CD4-positive, alpha-beta T cell (primary cell): Measurements from ENCODE around the gene PTGDR2. TPM values are rescaled to one million over a fixed set of nuclear protein-coding genes. Genes with fewer than 3 reads are reported as not detected.

Experiments
- ATAC-seq: fragments of 200-7000 bp; cut with Tn5 transposase; one replicate; pipeline ENCODE4 v1.10.0; 2022; ENCODE audit warnings: mild to moderate bottlenecking; ENCODE audit not compliant: poor library complexity
- CTCF ChIA-PET: fragments of 350-600 bp; sonication (Branson Sonifier 250); formaldehyde crosslinking; loops from one replicate; lab custom pipeline; 2021; ENCODE audit warnings: antibody characterized with exemption, inconsistent platforms; lab: Charles Lee
- POLR2A ChIA-PET: fragments of 350-600 bp; sonication (Branson Sonifier 250); formaldehyde crosslinking; loops from one replicate; lab custom pipeline; 2021; ENCODE audit warnings: antibody characterized with exemption, inconsistent platforms; lab: Charles Lee
- DNase-seq, 14 experiments: peaks; one replicate each; pipeline ENCODE4 v3.0.0-alpha.2; 2013 to 2020; ENCODE audit warnings: mixed read lengths in 2 of 14
- H3K27ac ChIP-seq, 2 donors: one replicate each; pipeline versions ENCODE4 v1.5.1 to v1.7.0; 2013; ENCODE audit warnings: low read length in 2 of 2, low read depth in 1 of 2, mild to moderate bottlenecking in 1 of 2
- H3K27me3 ChIP-seq, 2 experiments: 1 replicate in 1 of 2; 2 replicates in 1 of 2; pipeline versions ENCODE4 v1.6.1 to v1.7.0; 2013; ENCODE audit warnings: low read length in 2 of 2, control low read depth in 1 of 2, mild to moderate bottlenecking in 1 of 2, moderate library complexity in 1 of 2; ENCODE audit not compliant: insufficient read depth in 2 of 2, control insufficient read depth in 1 of 2
- H3K36me3 ChIP-seq: one replicate; pipeline ENCODE4 v1.6.1; 2013; ENCODE audit warnings: low read length, control low read depth; ENCODE audit not compliant: insufficient read depth
- H3K4me1 ChIP-seq: one replicate; pipeline ENCODE4 v1.6.1; 2013; ENCODE audit warnings: low read length, control low read depth; ENCODE audit not compliant: insufficient read depth
- H3K4me3 ChIP-seq: one replicate; pipeline ENCODE4 v1.5.1; 2013; ENCODE audit warnings: mild to moderate bottlenecking, low read length, moderate library complexity
- H3K9me3 ChIP-seq, 2 experiments: 1 replicate in 1 of 2; 2 replicates in 1 of 2; pipeline versions ENCODE4 v1.6.1 to v1.7.0; 2013; ENCODE audit warnings: low read length in 2 of 2, mild to moderate bottlenecking in 2 of 2, control low read depth in 1 of 2, moderate library complexity in 1 of 2; ENCODE audit not compliant: control insufficient read depth in 1 of 2, insufficient read depth in 1 of 2
- H3K27ac Mint-ChIP-seq: one replicate; pipeline ENCODE4 v1.8.0; 2020; ENCODE audit warnings: mixed read lengths
- H3K27me3 Mint-ChIP-seq: one replicate; pipeline ENCODE4 v1.8.0; 2021; ENCODE audit warnings: mixed read lengths
- H3K36me3 Mint-ChIP-seq: one replicate; pipeline ENCODE4 v1.8.0; 2021; ENCODE audit warnings: low read depth, mixed read lengths
- H3K4me1 Mint-ChIP-seq: one replicate; pipeline ENCODE4 v1.8.0; 2021; ENCODE audit warnings: low read depth, mixed read lengths
- H3K4me3 Mint-ChIP-seq: one replicate; pipeline ENCODE4 v1.8.0; 2020; ENCODE audit warnings: mild to moderate bottlenecking, mixed read lengths
- H3K9me3 Mint-ChIP-seq: one replicate; pipeline ENCODE4 v1.8.0; 2020; ENCODE audit warnings: mixed read lengths
- CTCF ChIP-seq: fragments of 200-600 bp; IDR thresholded peaks from one replicate; pipeline ENCODE4 v1.8.0; 2022; ENCODE audit warnings: antibody characterized with exemption, mild to moderate bottlenecking
- intact Hi-C, 2 experiments: fragments of 100-400 bp; cut with DNase I in 1 of 2; cut with micrococcal nuclease in 1 of 2; formaldehyde crosslinking; loops; one replicate each; pipeline versions ENCODE4 v1.15.1 to v1.9.0; 2023 to 2025; cut with DNase I, micrococcal nuclease
- total RNA-seq, 174 experiments: library from RNA in 2 of 174; stranded (reverse) in 2 of 174; gene quantifications; one replicate each; pipeline ENCODE4 v1.2.3 and lab custom pipeline; 2021 to 2026

The PTGDR2 gene
- total RNA-seq, 2 experiments from 2014 or later = 0.36 TPM

GRCh38 chr11:60872124-60872960 is 16.6 kb upstream of the PTGDR2 start:
- Mint-ChIP-seq H3K4me3 (no peak overlapping the region), H3K4me1 (peaks cover 7% of the 10 kb centered on the region), H3K27ac (peak overlapping the region; percentile 21), H3K27me3 (no peaks in the 10 kb centered on the region), H3K9me3 (no peaks in the 10 kb centered on the region), H3K36me3 (peaks cover 2% of the 10 kb centered on the region)
- H3K36me3 ChIP-seq = peaks cover 3% of the 10 kb centered on the region
- no peak for DNase-seq
- ATAC-seq = peak; percentile 13
- no peaks in the 10 kb centered on the region for H3K27me3 ChIP-seq
- POLR2A ChIA-PET = interaction anchor here (0.6 to 2.5 kb wide), 4 partner anchors 15 to 42 kb away, joined by 3 to 6 read pairs (median 4); partner anchors contain the start of genes PRPF19 and TMEM109
- no peak overlapping the region for H3K4me3 ChIP-seq
- no peak overlapping the region for H3K27ac ChIP-seq
- no peak for TF ChIP-seq CTCF
- peaks cover 20% of the 10 kb centered on the region for H3K4me1 ChIP-seq
- CTCF ChIA-PET = no interaction called here
- no peaks in the 10 kb centered on the region for H3K9me3 ChIP-seq
- intact Hi-C loops = no loop called here

GRCh38 chr11:60871378-60872061 is 15.8 kb upstream of the PTGDR2 start:
- no peaks in the 10 kb centered on the region for H3K9me3 Mint-ChIP-seq
- CTCF ChIA-PET = no interaction called here

More at GRCh38 chr11:60871378-60872061, 15.8 kb upstream of the PTGDR2 start:
- Histone ChIP-seq H3K27me3 (no peaks in the 10 kb centered on the region), H3K4me1 (peaks cover 20% of the 10 kb centered on the region), H3K4me3 (no peak overlapping the region), H3K27ac (no peak overlapping the region), H3K9me3 (no peaks in the 10 kb centered on the region), H3K36me3 (peaks cover 3% of the 10 kb centered on the region)
- POLR2A ChIA-PET = interaction anchor here (0.7 to 2.5 kb wide), 4 partner anchors 16 to 45 kb away, joined by 3 to 6 read pairs (median 3); partner anchors contain the start of gene TMEM109
- no peak for TF ChIP-seq CTCF
- DNase-seq (peak in 1 of 14 experiments; percentile 50), ATAC-seq (peak; percentile 13)
- no peak overlapping the region for H3K27ac Mint-ChIP-seq
- H3K4me1 Mint-ChIP-seq = peaks cover 7% of the 10 kb centered on the region
- no peak overlapping the region for H3K4me3 Mint-ChIP-seq
- intact Hi-C loops = no loop called here
- H3K36me3 Mint-ChIP-seq = no peaks in the 10 kb centered on the region
- no peaks in the 10 kb centered on the region for H3K27me3 Mint-ChIP-seq
